ENCODE measurements around the gene POLK.

DNA sequence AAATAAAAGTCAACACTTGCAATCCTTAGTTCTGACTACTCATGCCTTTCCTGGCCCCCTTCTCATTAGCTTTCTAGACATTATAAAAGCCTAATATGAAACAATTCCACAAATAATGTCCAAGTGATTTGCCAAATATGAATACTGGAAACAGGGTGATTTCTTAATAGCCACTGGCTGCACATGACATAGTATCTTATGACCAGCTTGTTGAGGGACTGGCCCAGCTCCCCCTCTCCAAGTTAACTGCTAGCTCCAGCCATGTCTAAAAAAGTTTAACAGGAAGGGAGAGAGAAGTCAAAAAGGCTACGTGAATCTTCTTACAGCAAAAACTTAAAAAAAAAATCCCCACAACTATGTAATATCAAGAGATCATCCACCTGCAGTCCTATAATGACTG is 1.7 kb upstream of the POLK start:
- TF ChIP-seq SIN3A (IDR thresholded peaks at IDR 0.05; ENCODE audit: borderline replicate concordance, low read depth, low read length): no peak
- no peak for TF ChIP-seq POLR2AphosphoS5 (IDR thresholded peaks at IDR 0.05; ENCODE audit: low read depth, low read length)
- no peak for TF ChIP-seq EP300 (IDR thresholded peaks at IDR 0.05; ENCODE audit: borderline replicate concordance in 1 of 2, low read depth in 1 of 2, low read length in 1 of 2)
- TF ChIP-seq, protein P1, sequence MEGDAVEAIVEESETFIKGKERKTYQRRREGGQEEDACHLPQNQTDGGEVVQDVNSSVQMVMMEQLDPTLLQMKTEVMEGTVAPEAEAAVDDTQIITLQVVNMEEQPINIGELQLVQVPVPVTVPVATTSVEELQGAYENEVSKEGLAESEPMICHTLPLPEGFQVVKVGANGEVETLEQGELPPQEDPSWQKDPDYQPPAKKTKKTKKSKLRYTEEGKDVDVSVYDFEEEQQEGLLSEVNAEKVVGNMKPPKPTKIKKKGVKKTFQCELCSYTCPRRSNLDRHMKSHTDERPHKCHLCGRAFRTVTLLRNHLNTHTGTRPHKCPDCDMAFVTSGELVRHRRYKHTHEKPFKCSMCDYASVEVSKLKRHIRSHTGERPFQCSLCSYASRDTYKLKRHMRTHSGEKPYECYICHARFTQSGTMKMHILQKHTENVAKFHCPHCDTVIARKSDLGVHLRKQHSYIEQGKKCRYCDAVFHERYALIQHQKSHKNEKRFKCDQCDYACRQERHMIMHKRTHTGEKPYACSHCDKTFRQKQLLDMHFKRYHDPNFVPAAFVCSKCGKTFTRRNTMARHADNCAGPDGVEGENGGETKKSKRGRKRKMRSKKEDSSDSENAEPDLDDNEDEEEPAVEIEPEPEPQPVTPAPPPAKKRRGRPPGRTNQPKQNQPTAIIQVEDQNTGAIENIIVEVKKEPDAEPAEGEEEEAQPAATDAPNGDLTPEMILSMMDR (IDR thresholded peaks at IDR 0.05): no peak
- TF ChIP-seq, protein P2, sequence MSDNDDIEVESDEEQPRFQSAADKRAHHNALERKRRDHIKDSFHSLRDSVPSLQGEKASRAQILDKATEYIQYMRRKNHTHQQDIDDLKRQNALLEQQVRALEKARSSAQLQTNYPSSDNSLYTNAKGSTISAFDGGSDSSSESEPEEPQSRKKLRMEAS (IDR thresholded peaks at IDR 0.05; ENCODE audit: low read depth): no peak
- TF ChIP-seq EZH2phosphoT487 (IDR thresholded peaks at IDR 0.05; ENCODE audit: borderline replicate concordance, low read depth): no peak
- TF ChIP-seq, protein P3, sequence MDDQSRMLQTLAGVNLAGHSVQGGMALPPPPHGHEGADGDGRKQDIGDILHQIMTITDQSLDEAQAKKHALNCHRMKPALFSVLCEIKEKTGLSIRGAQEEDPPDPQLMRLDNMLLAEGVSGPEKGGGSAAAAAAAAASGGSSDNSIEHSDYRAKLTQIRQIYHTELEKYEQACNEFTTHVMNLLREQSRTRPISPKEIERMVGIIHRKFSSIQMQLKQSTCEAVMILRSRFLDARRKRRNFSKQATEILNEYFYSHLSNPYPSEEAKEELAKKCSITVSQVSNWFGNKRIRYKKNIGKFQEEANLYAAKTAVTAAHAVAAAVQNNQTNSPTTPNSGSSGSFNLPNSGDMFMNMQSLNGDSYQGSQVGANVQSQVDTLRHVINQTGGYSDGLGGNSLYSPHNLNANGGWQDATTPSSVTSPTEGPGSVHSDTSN (IDR thresholded peaks at IDR 0.05): no peak
